Measurements from ENCODE around the gene RNF10. TPM values are rescaled to one million over a fixed set of nuclear protein-coding genes. Genes with fewer than 3 reads are reported as not detected.

Gene RNF10
- total and polyA plus RNA-seq, 9 of the 15 experiments (the other 6 are each of a cell fraction or from before 2014, with no cell fraction given): 43.0 to 139 (median 80.1) TPM

- TF ChIP-seq REST (IDR thresholded peaks at IDR 0.05; ENCODE audit: borderline replicate concordance) (peak; percentile 82), REST (CRISPR knock-in tag; IDR thresholded peaks at IDR 0.05; ENCODE audit: low read depth) (no peak), TAF7 (tag; IDR thresholded peaks at IDR 0.05) (peak; percentile 81), RFX5 (IDR thresholded peaks at IDR 0.05; ENCODE audit: low read depth, low read length) (no peak), PCBP1 (IDR thresholded peaks at IDR 0.05; ENCODE audit: low read depth, low read length, poor library complexity, severe bottlenecking) (peak; percentile 74), MAX (CRISPR knock-in tag; IDR thresholded peaks at IDR 0.05) (peak; percentile 79), TFAM (CRISPR knock-in tag; conservative IDR thresholded peaks at IDR 0.05) (no peak), CREM (IDR thresholded peaks at IDR 0.05; ENCODE audit: low read depth) (peak; percentile 89), SNIP1 (IDR thresholded peaks at IDR 0.05; ENCODE audit: low read depth) (no peak), JUND (IDR thresholded peaks at IDR 0.05; ENCODE audit: borderline replicate concordance, low read depth, low read length) (peak; percentile 5; the same call in 1 of the 2 replicates), JUND (tag; IDR thresholded peaks at IDR 0.05; ENCODE audit: borderline replicate concordance, low read depth, low read length) (no peak), SIN3A (IDR thresholded peaks at IDR 0.05; ENCODE audit: borderline replicate concordance in 2 of 2, control insufficient read depth in 1 of 2, low read depth in 2 of 2, low read length in 2 of 2) (peak; percentile 98 to 99), RFX1 (IDR thresholded peaks at IDR 0.05) (peak; percentile 98), JUN (IDR thresholded peaks at IDR 0.05; ENCODE audit: borderline replicate concordance, low read depth, low read length) (0 out of 2 replicates have a peak, but pooled peaks have one; percentile 29), JUN (CRISPR knock-in tag; IDR thresholded peaks at IDR 0.05; ENCODE audit: borderline replicate concordance) (no peak), EP300 (IDR thresholded peaks at IDR 0.05; ENCODE audit: low read length) (peak; percentile 17; the same call in 1 of the 2 replicates), BRD4 (IDR thresholded peaks at IDR 0.05) (peak; percentile 61; the same call in 1 of the 2 replicates), MCM3 (IDR thresholded peaks at IDR 0.05) (no peak), USF1 (CRISPR knock-in tag; IDR thresholded peaks at IDR 0.05) (no peak), MTA3 (IDR thresholded peaks at IDR 0.05; ENCODE audit: borderline replicate concordance) (peak; percentile 100), POLR2B (IDR thresholded peaks at IDR 0.05; ENCODE audit: low read depth, partially characterized antibody) (peak; percentile 85), POLR2A (conservative IDR thresholded peaks at IDR 0.05) (peak; percentile 94)
These were observed 38.3 kb upstream of the RNF10 start, which contains the start of gene DYNLL1 (continued) for GRCh38 chr12:120495731-120496412.

Measured in K562 (cell line).